HEK293 (cell line): Measurements from ENCODE around the gene IGFBP2.

Experiments
- BCL11B ChIP-seq: fragments of 450-650 bp; formaldehyde crosslinking; IDR thresholded peaks from 2 replicates; pipeline ENCODE4 v1.5.1; 2016; ENCODE audit warnings: low read depth, missing biosample characterization, missing genetic modification characterization
- KLF16 ChIP-seq: fragments of 450-650 bp; formaldehyde crosslinking; IDR thresholded peaks from 2 replicates; pipeline ENCODE4 v1.5.1; 2017; ENCODE audit warnings: missing biosample characterization, missing genetic modification characterization
- KLF8 ChIP-seq: fragments of 450-650 bp; formaldehyde crosslinking; IDR thresholded peaks from 2 replicates; pipeline ENCODE4 v1.5.1; 2016; ENCODE audit warnings: missing biosample characterization, missing genetic modification characterization
- MZF1 ChIP-seq: fragments of 450-650 bp; formaldehyde crosslinking; IDR thresholded peaks from 2 replicates; pipeline ENCODE4 v1.5.1; 2017; ENCODE audit warnings: missing biosample characterization, missing genetic modification characterization, borderline replicate concordance
- PATZ1 ChIP-seq: fragments of 450-650 bp; formaldehyde crosslinking; IDR thresholded peaks from 2 replicates; pipeline ENCODE4 v1.5.1; 2016; ENCODE audit warnings: missing biosample characterization, missing genetic modification characterization
- PRDM1 ChIP-seq: fragments of 450-650 bp; formaldehyde crosslinking; IDR thresholded peaks from 2 replicates; pipeline ENCODE4; 2016; ENCODE audit warnings: missing biosample characterization, missing genetic modification characterization
- PRDM10 ChIP-seq: fragments of 450-650 bp; formaldehyde crosslinking; IDR thresholded peaks from 2 replicates; pipeline ENCODE4 v1.5.1; 2016; ENCODE audit warnings: missing biosample characterization, missing genetic modification characterization
- SP2 ChIP-seq: fragments of 450-650 bp; formaldehyde crosslinking; IDR thresholded peaks from 2 replicates; pipeline ENCODE4 v1.5.1; 2016; ENCODE audit warnings: missing biosample characterization, missing genetic modification characterization
- SP7 ChIP-seq: fragments of 450-650 bp; formaldehyde crosslinking; IDR thresholded peaks from 2 replicates; pipeline ENCODE4 v1.5.1; 2016; ENCODE audit warnings: missing biosample characterization, missing genetic modification characterization
- TCF7L2 ChIP-seq: IDR thresholded peaks from 2 replicates; pipeline ENCODE4 v1.6.1; 2011; ENCODE audit warnings: low read depth, mild to moderate bottlenecking, inconsistent platforms, low read length, moderate library complexity, borderline replicate concordance
- ZBTB20 ChIP-seq: fragments of 450-650 bp; formaldehyde crosslinking; IDR thresholded peaks from 2 replicates; pipeline ENCODE4 v1.5.1; 2016; ENCODE audit warnings: missing biosample characterization, missing genetic modification characterization
- ZBTB48 ChIP-seq: fragments of 450-650 bp; formaldehyde crosslinking; IDR thresholded peaks from 2 replicates; pipeline ENCODE4 v1.5.1; 2016; ENCODE audit warnings: missing biosample characterization, missing genetic modification characterization
- ZFHX2 ChIP-seq: fragments of 450-650 bp; formaldehyde crosslinking; conservative IDR thresholded peaks from 2 replicates; pipeline ENCODE4 v1.5.1; 2016; ENCODE audit warnings: missing biosample characterization, missing genetic modification characterization
- ZNF155 ChIP-seq: fragments of 450-650 bp; formaldehyde crosslinking; IDR thresholded peaks from 2 replicates; pipeline ENCODE4 v1.5.1; 2016; ENCODE audit warnings: missing biosample characterization, missing genetic modification characterization
- ZNF157 ChIP-seq: fragments of 450-650 bp; formaldehyde crosslinking; IDR thresholded peaks from 2 replicates; pipeline ENCODE4 v1.5.1; 2016; ENCODE audit warnings: missing biosample characterization, missing genetic modification characterization
- ZNF16 ChIP-seq: fragments of 450-650 bp; formaldehyde crosslinking; IDR thresholded peaks from 2 replicates; pipeline ENCODE4 v1.5.1; 2016; ENCODE audit warnings: low read depth, missing biosample characterization, missing genetic modification characterization
- ZNF169 ChIP-seq: fragments of 450-650 bp; formaldehyde crosslinking; IDR thresholded peaks from 2 replicates; pipeline ENCODE4 v1.5.1; 2016; ENCODE audit warnings: missing biosample characterization, missing genetic modification characterization
- ZNF174 ChIP-seq: fragments of 450-650 bp; formaldehyde crosslinking; IDR thresholded peaks from 2 replicates; pipeline ENCODE4 v1.5.0; 2017; ENCODE audit warnings: missing biosample characterization, mild to moderate bottlenecking, missing genetic modification characterization
- ZNF211 ChIP-seq: fragments of 450-650 bp; formaldehyde crosslinking; IDR thresholded peaks from 2 replicates; pipeline ENCODE4 v1.5.1; 2016; ENCODE audit warnings: low read depth, missing biosample characterization, missing genetic modification characterization
- ZNF341 ChIP-seq: fragments of 450-650 bp; formaldehyde crosslinking; IDR thresholded peaks from 2 replicates; pipeline ENCODE4; 2016; ENCODE audit warnings: low read depth, missing biosample characterization, missing genetic modification characterization
- ZNF398 ChIP-seq: fragments of 450-650 bp; formaldehyde crosslinking; IDR thresholded peaks from 2 replicates; pipeline ENCODE4 v1.5.1; 2017; ENCODE audit warnings: missing biosample characterization, missing genetic modification characterization
- ZNF501 ChIP-seq: fragments of 450-650 bp; formaldehyde crosslinking; IDR thresholded peaks from 2 replicates; pipeline ENCODE4 v1.5.1; 2016; ENCODE audit warnings: missing biosample characterization, missing genetic modification characterization
- ZNF510 ChIP-seq: fragments of 450-650 bp; formaldehyde crosslinking; IDR thresholded peaks from 2 replicates; pipeline ENCODE4 v1.5.1; 2018; ENCODE audit warnings: mild to moderate bottlenecking, missing genetic modification characterization, missing biosample characterization; ENCODE audit not compliant: insufficient replicate concordance
- ZNF548 ChIP-seq: fragments of 450-650 bp; formaldehyde crosslinking; IDR thresholded peaks from 2 replicates; pipeline ENCODE4 v1.5.1; 2016; ENCODE audit warnings: missing biosample characterization, missing genetic modification characterization
- ZNF560 ChIP-seq: fragments of 450-650 bp; formaldehyde crosslinking; IDR thresholded peaks from 2 replicates; pipeline ENCODE4 v1.5.1; 2017; ENCODE audit warnings: missing biosample characterization, missing genetic modification characterization, borderline replicate concordance
- ZNF610 ChIP-seq: fragments of 450-650 bp; formaldehyde crosslinking; IDR thresholded peaks from 2 replicates; pipeline ENCODE4 v1.5.1; 2016; ENCODE audit warnings: missing biosample characterization, missing genetic modification characterization, borderline replicate concordance
- ZNF658 ChIP-seq: fragments of 450-650 bp; formaldehyde crosslinking; IDR thresholded peaks from 2 replicates; pipeline ENCODE4; 2016; ENCODE audit warnings: missing biosample characterization, missing genetic modification characterization
- ZNF660 ChIP-seq: fragments of 450-650 bp; IDR thresholded peaks from 2 replicates; pipeline ENCODE4 v1.5.1; 2018; ENCODE audit warnings: missing biosample characterization, mild to moderate bottlenecking, missing genetic modification characterization
- ZNF76 ChIP-seq: fragments of 450-650 bp; formaldehyde crosslinking; IDR thresholded peaks from 2 replicates; pipeline ENCODE4; 2016; ENCODE audit warnings: low read depth, missing biosample characterization, missing genetic modification characterization, borderline replicate concordance
- ZNF776 ChIP-seq: fragments of 450-650 bp; formaldehyde crosslinking; IDR thresholded peaks from 2 replicates; pipeline ENCODE4 v1.5.0; 2017; ENCODE audit warnings: missing biosample characterization, missing genetic modification characterization, borderline replicate concordance
- ZNF843 ChIP-seq: fragments of 450-650 bp; formaldehyde crosslinking; IDR thresholded peaks from 2 replicates; pipeline ENCODE4 v1.5.1; 2016; ENCODE audit warnings: missing biosample characterization, missing genetic modification characterization
- ZXDB ChIP-seq: fragments of 450-650 bp; formaldehyde crosslinking; IDR thresholded peaks from 2 replicates; pipeline ENCODE4 v1.5.1; 2016; ENCODE audit warnings: missing biosample characterization, missing genetic modification characterization
- TF ChIP-seq, protein P1 (sequence below): fragments of 450-650 bp; formaldehyde crosslinking; IDR thresholded peaks from 2 replicates; pipeline ENCODE4 v1.5.1; 2016; ENCODE audit warnings: missing biosample characterization, missing genetic modification characterization

IGFBP2 gene

DNA sequence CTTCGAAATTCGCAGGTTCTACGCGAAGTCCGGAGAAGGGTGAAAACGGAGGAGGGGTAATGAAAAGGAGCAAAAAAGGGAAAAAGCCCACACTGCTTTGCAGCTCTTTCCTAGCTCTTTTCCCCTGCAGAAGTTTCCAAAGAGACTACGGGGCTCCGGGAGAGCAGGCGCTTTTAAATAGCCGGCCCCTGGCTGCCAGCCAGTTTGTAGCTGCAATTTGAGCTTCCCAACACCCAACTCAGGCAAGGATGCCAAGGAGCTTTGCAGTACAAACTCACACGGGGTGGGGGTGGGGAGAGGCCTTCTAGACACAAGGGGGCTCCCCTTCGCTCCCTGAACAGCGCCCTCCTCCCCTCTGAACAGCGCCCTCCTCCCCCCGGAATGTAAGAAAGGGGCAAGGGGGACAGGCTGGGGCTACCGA, 62.2 kb downstream of the IGFBP2 start, which contains the start of gene IGFBP5 (continued):
- TF ChIP-seq ZBTB48 (tag by site-specific recombination), result no peak; the same call in 1 of the 2 replicates
- TF ChIP-seq KLF8, result 0 out of 2 replicates have a peak, but pooled peaks have one; percentile 12
- TF ChIP-seq ZNF16 (tag by site-specific recombination), result no peak
- no peak for TF ChIP-seq ZNF501 (tag by site-specific recombination)
- TF ChIP-seq ZNF398 (tag by site-specific recombination), result no peak
- peak; percentile 86 for TF ChIP-seq ZNF341 (tag by site-specific recombination)
- TF ChIP-seq ZNF174 (tag by site-specific recombination), result no peak
- no peak for TF ChIP-seq ZNF560 (tag by site-specific recombination)
- peak; percentile 58; the same call in 1 of the 2 replicates for TF ChIP-seq ZBTB20
- TF ChIP-seq ZNF211, result no peak
- peak; percentile 72 for TF ChIP-seq ZXDB (tag by site-specific recombination)
- TF ChIP-seq MZF1 (tag by site-specific recombination), result peak; percentile 45; the same call in 1 of the 2 replicates
- TF ChIP-seq ZNF155 (tag by site-specific recombination), result no peak
- 0 out of 2 replicates have a peak, but pooled peaks have one; percentile 12 for TF ChIP-seq ZNF843
- no peak for TF ChIP-seq ZNF548
- TF ChIP-seq SP2 (tag by site-specific recombination), result no peak
- no peak for TF ChIP-seq TCF7L2
- peak; percentile 68; the same call in 1 of the 2 replicates for TF ChIP-seq PATZ1 (tag by site-specific recombination)
- no peak for TF ChIP-seq ZNF169 (tag by site-specific recombination)
- peak; percentile 79 for TF ChIP-seq ZNF660
- TF ChIP-seq PRDM1, result peak; percentile 85
- TF ChIP-seq, protein P1, sequence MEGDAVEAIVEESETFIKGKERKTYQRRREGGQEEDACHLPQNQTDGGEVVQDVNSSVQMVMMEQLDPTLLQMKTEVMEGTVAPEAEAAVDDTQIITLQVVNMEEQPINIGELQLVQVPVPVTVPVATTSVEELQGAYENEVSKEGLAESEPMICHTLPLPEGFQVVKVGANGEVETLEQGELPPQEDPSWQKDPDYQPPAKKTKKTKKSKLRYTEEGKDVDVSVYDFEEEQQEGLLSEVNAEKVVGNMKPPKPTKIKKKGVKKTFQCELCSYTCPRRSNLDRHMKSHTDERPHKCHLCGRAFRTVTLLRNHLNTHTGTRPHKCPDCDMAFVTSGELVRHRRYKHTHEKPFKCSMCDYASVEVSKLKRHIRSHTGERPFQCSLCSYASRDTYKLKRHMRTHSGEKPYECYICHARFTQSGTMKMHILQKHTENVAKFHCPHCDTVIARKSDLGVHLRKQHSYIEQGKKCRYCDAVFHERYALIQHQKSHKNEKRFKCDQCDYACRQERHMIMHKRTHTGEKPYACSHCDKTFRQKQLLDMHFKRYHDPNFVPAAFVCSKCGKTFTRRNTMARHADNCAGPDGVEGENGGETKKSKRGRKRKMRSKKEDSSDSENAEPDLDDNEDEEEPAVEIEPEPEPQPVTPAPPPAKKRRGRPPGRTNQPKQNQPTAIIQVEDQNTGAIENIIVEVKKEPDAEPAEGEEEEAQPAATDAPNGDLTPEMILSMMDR (tag by site-specific recombination), result peak; percentile 97
- TF ChIP-seq PRDM10, result 0 out of 2 replicates have a peak, but pooled peaks have one; percentile 31
- no peak for TF ChIP-seq ZNF510
- no peak for TF ChIP-seq ZFHX2 (tag by site-specific recombination)
- TF ChIP-seq ZNF658 (tag by site-specific recombination), result no peak
- TF ChIP-seq ZNF76 (tag by site-specific recombination), result peak; percentile 55; the same call in 1 of the 2 replicates
- no peak for TF ChIP-seq ZNF776 (tag by site-specific recombination)
- TF ChIP-seq BCL11B (tag by site-specific recombination), result no peak
- TF ChIP-seq KLF16 (tag by site-specific recombination), result no peak
- TF ChIP-seq SP7, result no peak
- TF ChIP-seq ZNF157 (tag by site-specific recombination), result no peak
- TF ChIP-seq ZNF610 (tag by site-specific recombination), result 0 out of 2 replicates have a peak, but pooled peaks have one; percentile 34
